ENCODE data around the gene SPIRE1.

GRCh38 chr18:12470382-12471075, 187.4 kb downstream of the SPIRE1 start:
- TF ChIP-seq POLR2A (IDR thresholded peaks at IDR 0.05) (no peak), EP300 (IDR thresholded peaks at IDR 0.05) (no peak), CTCF (IDR thresholded peaks at IDR 0.05) (no peak)

Measured in tibial nerve (tissue), 4 donors.